HG02884 (cell line): ENCODE measurements around the gene ARFRP1.

Experiments used
- ATAC-seq: cut with Tn5 transposase; IDR thresholded peaks from one replicate; pipeline ENCODE4 v1.9.1; 2021; ENCODE audit warnings: mild to moderate bottlenecking, moderate library complexity; ENCODE audit not compliant: unreplicated experiment

Gene ARFRP1

GRCh38 chr20:63702751-63703470, 4.9 kb downstream of the ARFRP1 start:
- ATAC-seq, result no peak

- ATAC-seq, result no peak
Observed at GRCh38 chr20:63702036-63702665, 5.6 kb downstream of the ARFRP1 start.

DNA sequence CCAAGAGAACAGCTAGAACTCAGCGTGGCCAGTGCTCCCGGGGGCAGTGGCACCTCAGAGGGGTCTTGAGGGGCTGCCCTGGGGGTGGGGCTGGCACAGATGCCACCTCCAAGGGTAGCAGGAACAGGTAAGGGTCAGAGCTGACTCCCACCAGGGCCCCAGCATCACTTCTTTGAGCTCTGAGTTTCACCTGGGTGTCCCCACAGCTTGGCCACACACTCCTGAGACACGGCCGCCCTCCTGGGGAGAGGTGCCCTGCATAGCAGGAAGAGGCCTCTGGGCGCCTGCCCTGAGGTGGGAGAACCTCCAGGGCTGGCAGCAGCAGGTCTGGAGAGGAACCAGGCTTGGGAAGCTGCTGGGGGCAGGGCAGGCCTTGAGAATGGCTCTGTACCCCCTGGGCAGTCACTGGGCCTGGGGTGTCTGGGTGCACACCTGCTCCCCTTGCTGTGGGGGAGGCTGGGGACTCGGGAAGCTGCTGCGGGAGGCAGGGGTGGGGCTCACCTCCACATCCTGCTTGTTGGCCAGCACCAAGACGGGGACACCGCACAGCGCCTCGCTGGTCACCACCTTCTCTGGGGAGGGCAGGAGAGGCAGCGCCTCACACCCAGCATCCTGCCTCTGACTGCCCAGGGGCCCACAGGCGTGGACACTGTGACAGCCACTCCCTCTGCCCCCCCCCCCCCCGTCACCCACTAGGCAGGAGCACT, 6.3 kb downstream of the ARFRP1 start:
- no peak for ATAC-seq

DNA sequence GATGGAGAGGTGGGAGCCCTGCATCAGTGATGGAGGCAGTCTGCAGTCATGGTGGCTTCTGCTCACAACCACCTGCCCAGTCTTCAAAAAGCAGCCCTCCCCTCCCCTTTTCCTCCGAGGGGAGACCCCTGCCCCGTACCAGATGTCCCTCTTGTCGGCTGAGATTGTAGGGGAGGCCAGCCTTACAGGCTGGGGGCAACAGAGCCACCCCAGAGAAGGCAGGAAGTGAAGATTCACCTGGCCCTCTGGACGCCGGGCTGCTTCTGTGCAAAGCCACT, 6.8 kb downstream of the ARFRP1 start:
- no peak for ATAC-seq

GRCh38 chr20:63700199-63701050, 7.4 kb downstream of the ARFRP1 start:
- ATAC-seq, result no peak

GRCh38 chr20:63699466-63700198, 8.1 kb downstream of the ARFRP1 start:
- no peak for ATAC-seq

DNA sequence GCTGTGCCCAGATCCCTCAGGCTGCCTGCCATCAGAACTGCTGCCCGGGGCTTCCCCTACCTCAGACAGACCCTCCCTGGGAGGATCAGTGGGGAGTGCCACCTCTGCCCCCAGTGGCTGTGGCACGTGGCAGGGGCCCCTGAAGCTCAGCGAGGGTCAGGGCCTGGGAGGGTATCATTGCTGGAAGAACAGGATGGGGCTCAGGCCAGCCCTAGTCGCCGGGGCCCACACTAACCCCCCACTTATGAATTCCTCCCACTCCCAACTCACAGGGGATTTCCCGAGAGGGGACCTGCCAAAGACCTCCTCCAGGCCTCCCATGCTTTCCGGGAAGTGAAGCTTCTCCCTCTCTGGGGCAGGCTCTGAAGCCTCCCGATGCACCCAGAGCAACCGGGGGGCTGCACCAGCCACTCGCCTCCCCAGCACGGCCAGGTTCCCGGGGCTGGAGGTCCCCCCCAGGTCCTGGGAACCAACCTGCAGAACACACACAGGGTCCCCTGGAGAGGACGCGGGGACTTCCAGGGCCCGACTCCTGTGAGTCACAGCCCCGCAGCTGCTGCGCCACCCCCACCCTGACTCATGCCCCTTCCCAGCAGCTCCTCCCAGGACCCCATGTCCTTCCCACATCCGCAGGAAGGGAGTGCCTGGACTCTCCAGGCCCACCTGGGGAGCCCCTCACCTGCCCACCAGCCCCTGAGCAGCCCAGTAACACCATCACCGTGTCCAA, 8.9 kb downstream of the ARFRP1 start:
- ATAC-seq, result no peak

- no peak for ATAC-seq
Observed at GRCh38 chr20:63697868-63698545, 9.8 kb downstream of the ARFRP1 start.

GRCh38 chr20:63697357-63697867, 10.4 kb downstream of the ARFRP1 start:
- no peak for ATAC-seq

DNA sequence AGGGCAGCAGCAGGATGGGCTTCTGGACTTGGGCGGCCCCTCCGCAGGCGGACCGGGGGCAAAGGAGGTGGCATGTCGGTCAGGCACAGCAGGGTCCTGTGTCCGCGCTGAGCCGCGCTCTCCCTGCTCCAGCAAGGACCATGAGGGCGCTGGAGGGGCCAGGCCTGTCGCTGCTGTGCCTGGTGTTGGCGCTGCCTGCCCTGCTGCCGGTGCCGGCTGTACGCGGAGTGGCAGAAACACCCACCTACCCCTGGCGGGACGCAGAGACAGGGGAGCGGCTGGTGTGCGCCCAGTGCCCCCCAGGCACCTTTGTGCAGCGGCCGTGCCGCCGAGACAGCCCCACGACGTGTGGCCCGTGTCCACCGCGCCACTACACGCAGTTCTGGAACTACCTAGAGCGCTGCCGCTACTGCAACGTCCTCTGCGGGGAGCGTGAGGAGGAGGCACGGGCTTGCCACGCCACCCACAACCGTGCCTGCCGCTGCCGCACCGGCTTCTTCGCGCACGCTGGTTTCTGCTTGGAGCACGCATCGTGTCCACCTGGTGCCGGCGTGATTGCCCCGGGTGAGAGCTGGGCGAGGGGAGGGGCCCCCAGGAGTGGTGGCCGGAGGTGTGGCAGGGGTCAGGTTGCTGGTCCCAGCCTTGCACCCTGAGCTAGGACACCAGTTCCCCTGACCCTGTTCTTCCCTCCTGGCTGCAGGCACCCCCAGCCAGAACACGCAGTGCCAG, 11.0 kb downstream of the ARFRP1 start, which contains the start of gene TNFRSF6B:
TNFRSF6B (plus strand) TSS at position 25 of the 729 bp plus-strand sequence; CDS start at position 141, 116 bp downstream.
- no peak for ATAC-seq

DNA sequence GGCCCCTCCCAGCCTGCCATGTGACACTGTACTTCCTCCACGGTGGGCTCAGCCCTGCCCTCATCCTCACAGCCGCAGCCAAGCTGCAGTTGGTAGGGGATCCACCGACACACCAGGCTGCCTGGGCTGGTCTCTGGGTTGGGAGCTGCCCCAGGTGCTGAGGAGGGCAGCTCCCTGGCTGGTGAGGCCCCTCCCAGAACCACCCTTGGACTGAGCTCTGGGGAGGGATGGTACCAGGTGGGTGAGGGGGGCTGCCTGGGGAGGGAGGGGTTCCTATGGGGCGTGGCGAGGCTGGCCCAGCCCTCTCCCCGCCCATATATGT, 11.5 kb downstream of the ARFRP1 start:
- ATAC-seq, result no peak

DNA sequence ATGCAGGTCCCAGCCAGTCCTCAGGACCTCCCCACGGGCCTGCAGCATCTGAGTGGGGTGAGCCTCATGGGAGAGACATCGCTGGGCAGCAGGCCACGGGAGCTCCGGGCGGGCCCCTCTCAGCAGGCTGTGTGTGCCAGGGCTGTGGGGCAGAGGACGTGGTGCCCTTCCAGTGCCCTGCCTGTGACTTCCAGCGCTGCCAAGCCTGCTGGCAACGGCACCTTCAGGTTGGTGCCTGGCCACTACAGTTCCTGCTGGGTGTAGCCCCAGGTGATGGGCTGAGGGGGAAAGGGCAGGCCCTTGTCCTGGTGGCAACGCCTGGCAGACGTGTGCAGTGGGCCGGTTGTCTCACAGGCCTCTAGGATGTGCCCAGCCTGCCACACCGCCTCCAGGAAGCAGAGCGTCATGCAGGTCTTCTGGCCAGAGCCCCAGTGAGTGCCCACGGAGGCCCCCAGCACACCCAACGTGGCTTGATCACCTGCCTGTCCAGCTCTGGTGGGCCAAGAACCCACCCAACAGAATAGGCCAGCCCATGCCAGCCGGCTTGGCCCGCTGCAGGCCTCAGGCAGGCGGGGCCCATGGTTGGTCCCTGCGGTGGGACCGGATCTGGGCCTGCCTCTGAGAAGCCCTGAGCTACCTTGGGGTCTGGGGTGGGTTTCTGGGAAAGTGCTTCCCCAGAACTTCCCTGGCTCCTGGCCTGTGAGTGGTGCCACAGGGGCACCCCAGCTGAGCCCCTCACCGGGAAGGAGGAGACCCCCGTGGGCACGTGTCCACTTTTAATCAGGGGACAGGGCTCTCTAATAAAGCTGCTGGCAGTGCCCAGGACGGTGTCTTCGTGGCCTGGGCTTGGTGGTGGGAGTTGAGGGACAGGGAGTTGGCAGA, 12.1 kb downstream of the ARFRP1 start:
- no peak for ATAC-seq

DNA sequence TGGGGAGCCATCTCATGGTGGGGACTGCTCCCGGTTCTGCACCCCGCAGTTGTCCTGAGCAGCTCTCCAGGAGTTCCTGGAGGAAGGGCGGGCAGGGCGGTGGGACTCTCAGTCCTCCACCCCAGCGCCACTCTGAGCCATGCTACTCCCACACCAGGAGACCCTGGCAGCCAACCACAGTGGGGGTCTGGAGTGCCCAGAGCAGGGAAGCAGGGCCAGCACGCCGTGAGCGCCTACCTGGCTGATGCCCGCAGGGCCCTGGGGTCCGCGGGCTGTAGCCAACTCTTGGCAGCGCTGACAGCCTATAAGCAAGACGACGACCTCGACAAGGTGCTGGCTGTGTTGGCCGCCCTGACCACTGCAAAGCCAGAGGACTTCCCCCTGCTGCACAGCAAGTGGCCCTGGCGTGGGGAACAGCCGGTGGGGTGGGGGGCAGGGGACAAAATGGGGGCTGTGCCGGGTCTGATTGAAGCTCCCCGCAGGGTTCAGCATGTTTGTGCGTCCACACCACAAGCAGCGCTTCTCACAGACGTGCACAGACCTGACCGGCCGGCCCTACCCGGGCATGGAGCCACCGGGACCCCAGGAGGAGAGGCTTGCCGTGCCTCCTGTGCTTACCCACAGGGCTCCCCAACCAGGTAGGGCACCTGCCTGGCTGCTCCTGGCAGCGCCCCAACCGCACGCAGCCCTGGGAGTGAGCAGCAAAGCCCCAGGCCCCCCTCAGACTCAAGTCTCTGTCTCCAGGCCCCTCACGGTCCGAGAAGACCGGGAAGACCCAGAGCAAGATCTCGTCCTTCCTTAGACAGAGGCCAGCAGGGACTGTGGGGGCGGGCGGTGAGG, 13.0 kb downstream of the ARFRP1 start:
- no peak for ATAC-seq

GRCh38 chr20:63693733-63694583, 13.8 kb downstream of the ARFRP1 start:
- no peak for ATAC-seq

- no peak for ATAC-seq
Observed at GRCh38 chr20:63693083-63693732, 14.6 kb downstream of the ARFRP1 start.
